NCI-H146 treated with DMSO at 0.1 percent for 48 hours (cell line): ENCODE results near the gene LRRC8E.
A peak's percentile ranks its signal among the peaks of the same experiment; 100 is the strongest.

Experiments used
- DNase-seq: peaks from one replicate; lab custom pipeline; 2025; ENCODE audit not compliant: unreplicated experiment; lab: John Stamatoyannopoulos, UW

LRRC8E gene

DNA sequence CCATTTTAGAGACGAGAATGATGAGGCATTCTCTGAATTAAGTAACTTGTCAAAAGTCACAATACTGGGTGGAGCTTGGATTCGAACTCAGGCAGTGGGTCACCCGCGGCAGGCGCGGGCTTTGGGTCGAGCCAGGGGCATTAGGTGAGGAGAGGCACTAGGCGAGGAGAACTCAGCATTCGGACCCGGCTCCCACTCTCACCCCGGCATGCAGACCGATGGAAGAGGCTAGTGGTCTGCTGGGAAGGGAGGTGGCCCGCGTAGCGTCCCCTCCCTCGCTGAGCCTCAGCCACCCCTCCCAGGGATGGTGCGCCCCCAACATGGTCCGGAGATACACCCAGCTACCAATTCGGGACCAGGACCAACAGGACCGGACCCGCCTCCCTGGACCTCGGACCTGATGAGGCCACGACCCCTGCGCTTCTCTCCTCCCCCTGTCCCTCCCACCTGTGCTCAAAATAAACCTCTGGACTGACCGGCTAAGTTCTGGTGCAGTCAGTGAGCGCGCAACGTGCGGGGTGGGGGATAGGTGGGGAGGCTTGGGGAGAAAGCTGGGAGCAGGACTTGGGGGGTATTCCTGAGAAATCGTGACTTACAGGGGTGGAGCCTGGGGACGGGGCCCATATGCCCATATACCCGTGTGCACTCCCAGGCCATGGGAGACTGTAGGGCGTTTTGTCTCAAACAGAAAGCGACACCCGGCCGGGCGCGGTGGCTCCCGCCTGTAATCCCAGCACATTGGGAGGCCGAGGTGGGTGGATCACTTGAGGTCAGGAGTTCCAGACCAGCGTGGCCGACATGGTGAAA lies 30.5 kb downstream of the LRRC8E start:
- no peak for DNase-seq

- DNase-seq, result peak; percentile 64
These were observed 31.6 kb downstream of the LRRC8E start, which contains the start of gene SNAPC2 for GRCh38 chr19:7919610-7920518. SNAPC2 (plus strand) TSS chr19:7920338; CDS start chr19:7920367, 29 bp downstream.

GRCh38 chr19:7920519-7921301 lies 32.4 kb downstream of the LRRC8E start:
- peak; percentile 82 for DNase-seq

DNA sequence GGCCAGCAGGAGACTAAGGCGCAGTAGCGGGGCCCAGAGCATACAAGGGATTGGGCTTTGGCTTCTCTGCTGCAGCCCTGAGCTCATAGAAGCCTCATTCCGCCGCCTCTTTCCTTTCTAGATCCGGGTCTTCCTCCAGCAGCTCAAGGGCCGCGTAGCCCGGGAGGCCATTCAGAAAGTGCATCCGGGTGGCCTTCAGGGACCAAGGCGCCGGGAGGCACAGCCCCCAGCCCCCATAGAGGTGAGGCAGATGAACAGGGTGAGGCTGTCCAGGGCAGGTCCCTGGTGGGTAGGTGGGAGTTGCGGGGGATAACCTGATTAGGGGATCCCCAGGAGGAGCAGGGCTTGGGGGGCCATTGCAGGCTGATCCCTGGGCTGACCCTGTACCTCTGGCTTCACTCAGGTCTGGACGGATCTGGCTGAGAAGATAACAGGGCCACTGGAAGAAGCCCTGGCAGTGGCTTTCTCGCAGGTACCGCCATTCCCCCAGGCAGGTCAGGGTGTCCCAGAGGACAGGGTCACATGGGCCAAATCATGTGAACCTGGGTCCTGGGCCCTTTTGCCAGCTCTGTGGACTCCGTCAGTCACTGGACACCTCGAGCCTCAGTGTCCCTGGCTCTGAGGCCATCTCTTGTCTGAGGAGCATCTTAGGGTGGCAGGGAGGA lies 33.1 kb downstream of the LRRC8E start:
- no peak for DNase-seq

DNA sequence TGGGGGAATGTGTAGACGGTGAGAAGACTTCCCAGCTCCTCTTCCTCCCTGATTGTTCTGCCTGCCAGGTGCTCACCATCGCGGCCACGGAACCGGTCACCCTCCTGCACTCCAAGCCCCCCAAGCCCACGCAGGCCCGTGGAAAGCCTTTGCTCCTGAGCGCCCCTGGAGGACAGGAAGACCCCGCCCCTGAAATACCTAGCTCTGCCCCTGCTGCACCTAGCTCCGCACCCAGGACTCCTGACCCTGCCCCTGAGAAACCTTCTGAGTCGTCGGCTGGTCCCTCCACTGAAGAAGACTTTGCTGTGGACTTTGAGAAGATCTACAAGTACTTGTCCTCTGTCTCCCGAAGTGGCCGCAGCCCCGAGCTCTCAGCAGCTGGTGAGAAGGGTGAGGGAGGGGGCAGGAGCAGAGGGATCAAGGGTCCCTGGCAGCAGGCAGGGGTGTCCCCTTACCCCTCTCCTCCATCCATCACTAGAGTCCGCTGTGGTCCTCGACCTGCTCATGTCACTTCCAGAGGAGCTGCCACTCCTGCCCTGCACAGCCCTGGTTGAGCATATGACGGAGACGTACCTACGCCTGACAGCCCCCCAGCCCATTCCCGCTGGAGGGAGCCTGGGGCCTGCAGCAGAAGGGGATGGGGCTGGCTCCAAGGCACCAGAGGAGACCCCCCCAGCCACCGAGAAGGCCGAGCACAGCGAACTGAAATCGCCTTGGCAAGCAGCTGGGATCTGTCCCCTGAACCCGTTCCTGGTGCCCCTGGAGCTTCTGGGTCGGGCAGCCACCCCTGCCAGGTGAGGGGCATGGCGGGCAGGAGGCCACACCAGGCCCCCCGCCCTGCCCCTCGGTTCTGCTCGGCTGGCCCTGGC lies 33.9 kb downstream of the LRRC8E start:
- DNase-seq, result no peak

GRCh38 chr19:7922836-7923195 lies 34.5 kb downstream of the LRRC8E start:
- no peak for DNase-seq

DNA sequence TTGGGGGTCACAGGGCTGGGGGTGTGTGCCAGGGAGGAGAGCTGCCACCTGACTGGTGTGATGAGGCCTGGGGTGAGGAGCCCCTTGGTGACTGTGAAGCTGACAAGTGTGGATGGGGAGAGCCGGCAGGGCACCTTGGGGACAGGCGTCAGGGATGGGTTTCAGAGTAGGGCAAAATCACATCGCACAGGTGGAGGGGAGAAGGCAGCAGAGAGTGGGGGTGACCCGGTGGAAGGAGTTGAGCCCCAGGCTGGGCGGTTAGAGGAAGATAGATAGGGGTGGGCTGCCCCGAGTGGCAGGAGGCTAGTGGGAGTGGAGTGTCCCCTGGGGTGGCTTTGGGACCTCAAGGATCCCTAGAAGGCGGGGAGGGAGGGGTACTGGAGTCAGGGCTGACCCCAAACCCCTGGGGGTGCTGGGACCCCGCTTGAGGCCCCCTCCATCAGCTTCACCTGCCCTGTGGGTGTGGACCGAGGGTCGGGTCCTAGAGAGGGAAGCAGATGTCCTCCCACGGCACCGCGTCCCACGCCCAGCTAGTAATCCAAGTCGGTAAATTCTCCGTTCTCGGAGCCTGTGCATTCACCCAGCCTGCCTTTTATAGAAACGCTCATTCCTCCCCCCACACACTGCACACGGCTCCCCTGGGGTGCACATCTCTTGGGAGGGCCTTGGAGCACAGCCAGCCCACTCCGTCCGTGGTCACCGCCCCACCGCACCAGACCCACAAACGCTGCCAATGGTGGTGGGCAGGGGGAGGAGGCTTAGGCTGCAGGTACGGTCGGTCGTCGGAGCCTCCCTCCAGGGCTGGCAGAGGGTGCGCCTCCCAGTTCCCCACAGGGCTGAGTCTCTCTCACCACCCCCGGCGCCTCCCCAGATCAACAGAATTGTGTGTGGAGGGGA lies 35.2 kb downstream of the LRRC8E start:
- DNase-seq, result no peak

- no peak for DNase-seq
These were observed 35.9 kb downstream of the LRRC8E start for GRCh38 chr19:7924241-7924640.

- no peak for DNase-seq
These were observed 36.4 kb downstream of the LRRC8E start for GRCh38 chr19:7924651-7925170.

GRCh38 chr19:7925171-7925851 lies 37.0 kb downstream of the LRRC8E start:
- DNase-seq, result peak; percentile 37

DNA sequence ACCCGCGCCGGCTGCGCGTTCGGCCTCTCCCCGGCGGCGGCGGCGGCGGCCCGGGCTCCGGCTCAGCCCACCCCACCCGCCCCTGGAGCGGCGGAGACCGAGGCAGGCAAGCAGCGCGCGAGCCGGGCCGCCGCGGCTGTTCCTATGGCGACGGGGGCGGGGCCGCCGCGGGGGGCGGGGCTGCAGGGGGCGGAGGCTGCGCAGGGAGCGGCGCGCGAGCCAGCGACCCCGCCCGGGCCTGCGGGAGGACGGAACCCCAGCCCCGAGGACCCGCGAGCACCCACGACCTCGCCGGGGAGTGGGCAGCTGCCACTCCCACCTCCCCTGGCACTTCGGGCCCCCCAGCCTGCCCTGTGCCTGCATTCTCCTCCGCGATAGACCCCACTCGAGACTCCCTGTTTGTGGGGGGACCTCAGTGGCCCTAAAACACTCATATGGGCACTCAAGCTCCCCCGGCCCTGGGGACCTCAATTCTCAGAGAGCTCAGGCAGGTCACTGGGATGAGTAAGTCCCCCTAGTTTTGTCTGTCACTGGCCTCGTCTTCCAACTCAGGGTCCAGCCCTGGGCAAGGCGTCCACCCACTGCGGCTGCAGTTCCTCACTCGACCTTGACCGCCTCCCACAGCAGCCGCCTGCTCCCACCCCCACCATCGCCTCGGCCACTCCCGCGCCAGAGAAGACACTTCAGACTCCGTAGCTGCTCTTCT lies 37.9 kb downstream of the LRRC8E start, which contains the start of gene CTXN1:
Gene CTXN1, minus strand, starts transcription at position 115 of the 706 bp plus-strand sequence. CDS start 597 bp downstream, outside the sequence.
- no peak for DNase-seq

GRCh38 chr19:7926727-7927604 lies 38.7 kb downstream of the LRRC8E start:
- no peak for DNase-seq

- no peak for DNase-seq
These were observed 39.5 kb downstream of the LRRC8E start for GRCh38 chr19:7927605-7928333.

DNA sequence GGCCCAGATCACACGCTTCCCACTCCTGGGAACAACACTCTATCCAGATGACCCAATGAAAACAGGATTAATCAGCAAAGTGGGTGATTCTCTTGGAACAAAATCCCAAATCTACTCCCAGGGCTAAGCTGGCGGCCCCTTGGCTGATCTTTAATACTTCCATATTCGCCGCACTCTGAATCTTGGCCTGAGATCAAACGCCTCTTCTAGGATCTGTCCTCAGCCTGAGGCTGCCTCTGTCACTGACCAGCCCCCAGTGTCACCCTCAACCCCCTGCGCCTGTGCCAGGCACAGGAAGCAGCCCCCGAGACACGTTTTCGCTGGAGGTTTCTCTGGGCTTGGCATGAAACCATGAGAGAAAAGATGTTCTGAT lies 40.0 kb downstream of the LRRC8E start:
- no peak for DNase-seq
